ENCODE results near the gene ABHD8.
A peak's percentile ranks its signal among the peaks of the same experiment; 100 is the strongest.

The ABHD8 gene

GRCh38 chr19:17325881-17326594, 22.8 kb upstream of the ABHD8 start:
- ChIA-PET CTCF (interaction anchor here (0.6 kb wide), 1 partner anchor 88 kb away, joined by 6 read pairs; no protein-coding TSS in a partner anchor), POLR2A (ENCODE audit: low non-redundant PET) (interaction anchor here (0.7 kb wide), 1 partner anchor 9 kb away, joined by 4 read pairs; no protein-coding TSS in a partner anchor)
- no peak for TF ChIP-seq CTCF (conservative IDR thresholded peaks at IDR 0.05; ENCODE audit: low read depth)
- no peak for DNase-seq (ENCODE audit: low spot score)
- peak overlapping the region; percentile 97 for H3K27ac ChIP-seq

- no peak for DNase-seq (ENCODE audit: low spot score)
- TF ChIP-seq CTCF (conservative IDR thresholded peaks at IDR 0.05; ENCODE audit: low read depth): no peak
- ChIA-PET POLR2A (ENCODE audit: low non-redundant PET) (interaction anchor here (0.6 kb wide), 1 partner anchor 534 kb away, joined by 3 read pairs; no protein-coding TSS in a partner anchor), CTCF (no interaction called here)
- peak overlapping the region; percentile 97 for H3K27ac ChIP-seq
Measured at GRCh38 chr19:17325133-17325532, 21.9 kb upstream of the ABHD8 start.

- ChIA-PET POLR2A (ENCODE audit: low non-redundant PET) (interaction anchor here (0.6 kb wide), 2 partner anchors 26 to 535 kb away, joined by 3 to 8 read pairs; no protein-coding TSS in a partner anchor), CTCF (no interaction called here)
- TF ChIP-seq CTCF (conservative IDR thresholded peaks at IDR 0.05; ENCODE audit: low read depth): no peak
- peak overlapping the region; percentile 97 for H3K27ac ChIP-seq
- DNase-seq (ENCODE audit: low spot score): no peak
Measured at GRCh38 chr19:17324357-17325114, 21.3 kb upstream of the ABHD8 start.

GRCh38 chr19:17323964-17324332, 20.7 kb upstream of the ABHD8 start:
- ChIA-PET POLR2A (ENCODE audit: low non-redundant PET) (interaction anchor here (0.6 kb wide), 1 partner anchor 25 kb away, joined by 8 read pairs; no protein-coding TSS in a partner anchor), CTCF (no interaction called here)

GRCh38 chr19:17323300-17323963, 20.2 kb upstream of the ABHD8 start:
- CTCF ChIA-PET: no interaction called here
- no peak for TF ChIP-seq CTCF (conservative IDR thresholded peaks at IDR 0.05; ENCODE audit: low read depth)
- DNase-seq (ENCODE audit: low spot score): no peak
- H3K27ac ChIP-seq: peak overlapping the region; percentile 97
- POLR2A ChIA-PET (ENCODE audit: low non-redundant PET): no interaction called here

More at GRCh38 chr19:17323964-17324332, 20.7 kb upstream of the ABHD8 start:
- no peak for TF ChIP-seq CTCF (conservative IDR thresholded peaks at IDR 0.05; ENCODE audit: low read depth)
- DNase-seq (ENCODE audit: low spot score): no peak
- H3K27ac ChIP-seq: peak overlapping the region; percentile 97

- POLR2A ChIA-PET (ENCODE audit: low non-redundant PET): no interaction called here
- no peak for DNase-seq (ENCODE audit: low spot score)
Measured at GRCh38 chr19:17322854-17323253, 19.6 kb upstream of the ABHD8 start.

More at GRCh38 chr19:17322854-17323253, 19.6 kb upstream of the ABHD8 start:
- CTCF ChIA-PET: no interaction called here
- H3K27ac ChIP-seq: peak overlapping the region; percentile 97
- TF ChIP-seq CTCF (conservative IDR thresholded peaks at IDR 0.05; ENCODE audit: low read depth): no peak

Data from RWPE1 (cell line).